HL-60 (cell line): Measurements from ENCODE around the gene ALDH1L1.

Experiments
- DNase-seq, 2 experiments: peaks; one replicate each; pipeline ENCODE4 v3.0.0-alpha.2; 2010 to 2020; ENCODE audit warnings: low read depth in 1 of 2, low spot score in 1 of 2
- H3K27ac ChIP-seq: fragments of 250-450 bp; sonication (Bioruptor Pico); replicated peaks from 2 replicates; pipeline ENCODE4 v1.5.1; 2020; ENCODE audit warnings: mild to moderate bottlenecking, moderate library complexity
- H3K27me3 ChIP-seq: fragments of 250-450 bp; sonication (Bioruptor Pico); 2 replicates; pipeline ENCODE4 v1.5.1; 2021; ENCODE audit warnings: mild to moderate bottlenecking, moderate library complexity; ENCODE audit not compliant: insufficient read depth, poor library complexity, severe bottlenecking
- H3K4me3 ChIP-seq: replicated peaks from 2 replicates; pipeline ENCODE4 v1.5.1; 2011; ENCODE audit warnings: mild to moderate bottlenecking, control low read depth, low read length; ENCODE audit not compliant: insufficient read depth
- GABPA ChIP-seq: IDR thresholded peaks from 2 replicates; pipeline ENCODE4 v1.6.1; 2012; ENCODE audit warnings: low read depth
- POLR2AphosphoS5 ChIP-seq: IDR thresholded peaks from 2 replicates; pipeline ENCODE4 v1.6.1; 2012; ENCODE audit warnings: low read depth
- SPI1 ChIP-seq: IDR thresholded peaks from 2 replicates; pipeline ENCODE4 v1.6.1; 2012; ENCODE audit warnings: low read depth, mild to moderate bottlenecking, borderline replicate concordance
- TF ChIP-seq, protein P1 (sequence below): IDR thresholded peaks from 2 replicates; pipeline ENCODE4 v1.6.1; 2012; ENCODE audit warnings: low read depth; ENCODE audit not compliant: insufficient replicate concordance
- TF ChIP-seq, protein P2 (sequence below): IDR thresholded peaks from one replicate; pipeline ENCODE4 v1.5.1; 2011; ENCODE audit warnings: low read length, control low read depth, inconsistent platforms; ENCODE audit not compliant: insufficient read depth

ALDH1L1 gene

DNA sequence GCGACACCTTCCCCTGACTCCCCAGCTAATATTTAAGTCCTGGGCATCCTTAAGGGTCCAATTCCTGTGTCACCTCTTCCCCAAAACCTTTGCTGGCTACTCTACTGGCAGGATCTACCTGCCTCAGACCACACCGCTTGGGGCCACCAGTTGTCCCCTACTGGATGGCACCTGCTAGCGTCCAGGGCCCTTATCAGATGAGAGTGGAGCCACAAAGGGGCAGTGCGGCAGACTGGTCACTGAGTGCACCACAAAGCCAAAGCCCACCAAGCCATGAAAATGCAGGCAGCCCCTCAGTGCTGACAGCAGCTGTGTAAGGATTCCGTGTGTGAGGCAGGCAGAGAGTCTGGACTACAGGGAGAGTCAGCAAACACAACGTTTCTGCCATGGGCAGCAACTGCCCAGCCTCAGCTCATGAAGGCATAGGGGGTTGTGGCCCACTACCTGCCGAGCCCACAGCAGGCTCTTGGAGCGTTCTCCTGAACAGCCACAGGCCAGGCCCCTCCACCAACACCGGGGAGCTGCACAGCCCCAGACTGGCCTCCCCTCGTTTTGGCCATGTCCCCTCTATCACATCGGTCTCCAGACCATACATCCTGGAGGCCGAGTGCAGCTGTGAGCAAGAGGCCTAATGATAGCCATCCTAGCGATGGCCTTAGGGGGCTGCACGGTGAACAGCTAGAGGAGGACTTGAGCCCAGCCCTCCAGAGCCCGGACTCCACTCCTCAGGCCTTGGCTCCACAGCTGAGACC is 32.3 kb downstream of the ALDH1L1 start:
- Histone ChIP-seq H3K27ac (no peak overlapping the region), H3K4me3 (no peak overlapping the region), H3K27me3 (no peaks in the 10 kb centered on the region)
- DNase-seq: no peak
- TF ChIP-seq SPI1 (no peak), GABPA (no peak)
- TF ChIP-seq, protein P1, sequence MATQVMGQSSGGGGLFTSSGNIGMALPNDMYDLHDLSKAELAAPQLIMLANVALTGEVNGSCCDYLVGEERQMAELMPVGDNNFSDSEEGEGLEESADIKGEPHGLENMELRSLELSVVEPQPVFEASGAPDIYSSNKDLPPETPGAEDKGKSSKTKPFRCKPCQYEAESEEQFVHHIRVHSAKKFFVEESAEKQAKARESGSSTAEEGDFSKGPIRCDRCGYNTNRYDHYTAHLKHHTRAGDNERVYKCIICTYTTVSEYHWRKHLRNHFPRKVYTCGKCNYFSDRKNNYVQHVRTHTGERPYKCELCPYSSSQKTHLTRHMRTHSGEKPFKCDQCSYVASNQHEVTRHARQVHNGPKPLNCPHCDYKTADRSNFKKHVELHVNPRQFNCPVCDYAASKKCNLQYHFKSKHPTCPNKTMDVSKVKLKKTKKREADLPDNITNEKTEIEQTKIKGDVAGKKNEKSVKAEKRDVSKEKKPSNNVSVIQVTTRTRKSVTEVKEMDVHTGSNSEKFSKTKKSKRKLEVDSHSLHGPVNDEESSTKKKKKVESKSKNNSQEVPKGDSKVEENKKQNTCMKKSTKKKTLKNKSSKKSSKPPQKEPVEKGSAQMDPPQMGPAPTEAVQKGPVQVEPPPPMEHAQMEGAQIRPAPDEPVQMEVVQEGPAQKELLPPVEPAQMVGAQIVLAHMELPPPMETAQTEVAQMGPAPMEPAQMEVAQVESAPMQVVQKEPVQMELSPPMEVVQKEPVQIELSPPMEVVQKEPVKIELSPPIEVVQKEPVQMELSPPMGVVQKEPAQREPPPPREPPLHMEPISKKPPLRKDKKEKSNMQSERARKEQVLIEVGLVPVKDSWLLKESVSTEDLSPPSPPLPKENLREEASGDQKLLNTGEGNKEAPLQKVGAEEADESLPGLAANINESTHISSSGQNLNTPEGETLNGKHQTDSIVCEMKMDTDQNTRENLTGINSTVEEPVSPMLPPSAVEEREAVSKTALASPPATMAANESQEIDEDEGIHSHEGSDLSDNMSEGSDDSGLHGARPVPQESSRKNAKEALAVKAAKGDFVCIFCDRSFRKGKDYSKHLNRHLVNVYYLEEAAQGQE: no peak
- TF ChIP-seq, protein P2, sequence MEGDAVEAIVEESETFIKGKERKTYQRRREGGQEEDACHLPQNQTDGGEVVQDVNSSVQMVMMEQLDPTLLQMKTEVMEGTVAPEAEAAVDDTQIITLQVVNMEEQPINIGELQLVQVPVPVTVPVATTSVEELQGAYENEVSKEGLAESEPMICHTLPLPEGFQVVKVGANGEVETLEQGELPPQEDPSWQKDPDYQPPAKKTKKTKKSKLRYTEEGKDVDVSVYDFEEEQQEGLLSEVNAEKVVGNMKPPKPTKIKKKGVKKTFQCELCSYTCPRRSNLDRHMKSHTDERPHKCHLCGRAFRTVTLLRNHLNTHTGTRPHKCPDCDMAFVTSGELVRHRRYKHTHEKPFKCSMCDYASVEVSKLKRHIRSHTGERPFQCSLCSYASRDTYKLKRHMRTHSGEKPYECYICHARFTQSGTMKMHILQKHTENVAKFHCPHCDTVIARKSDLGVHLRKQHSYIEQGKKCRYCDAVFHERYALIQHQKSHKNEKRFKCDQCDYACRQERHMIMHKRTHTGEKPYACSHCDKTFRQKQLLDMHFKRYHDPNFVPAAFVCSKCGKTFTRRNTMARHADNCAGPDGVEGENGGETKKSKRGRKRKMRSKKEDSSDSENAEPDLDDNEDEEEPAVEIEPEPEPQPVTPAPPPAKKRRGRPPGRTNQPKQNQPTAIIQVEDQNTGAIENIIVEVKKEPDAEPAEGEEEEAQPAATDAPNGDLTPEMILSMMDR: no peak

DNA sequence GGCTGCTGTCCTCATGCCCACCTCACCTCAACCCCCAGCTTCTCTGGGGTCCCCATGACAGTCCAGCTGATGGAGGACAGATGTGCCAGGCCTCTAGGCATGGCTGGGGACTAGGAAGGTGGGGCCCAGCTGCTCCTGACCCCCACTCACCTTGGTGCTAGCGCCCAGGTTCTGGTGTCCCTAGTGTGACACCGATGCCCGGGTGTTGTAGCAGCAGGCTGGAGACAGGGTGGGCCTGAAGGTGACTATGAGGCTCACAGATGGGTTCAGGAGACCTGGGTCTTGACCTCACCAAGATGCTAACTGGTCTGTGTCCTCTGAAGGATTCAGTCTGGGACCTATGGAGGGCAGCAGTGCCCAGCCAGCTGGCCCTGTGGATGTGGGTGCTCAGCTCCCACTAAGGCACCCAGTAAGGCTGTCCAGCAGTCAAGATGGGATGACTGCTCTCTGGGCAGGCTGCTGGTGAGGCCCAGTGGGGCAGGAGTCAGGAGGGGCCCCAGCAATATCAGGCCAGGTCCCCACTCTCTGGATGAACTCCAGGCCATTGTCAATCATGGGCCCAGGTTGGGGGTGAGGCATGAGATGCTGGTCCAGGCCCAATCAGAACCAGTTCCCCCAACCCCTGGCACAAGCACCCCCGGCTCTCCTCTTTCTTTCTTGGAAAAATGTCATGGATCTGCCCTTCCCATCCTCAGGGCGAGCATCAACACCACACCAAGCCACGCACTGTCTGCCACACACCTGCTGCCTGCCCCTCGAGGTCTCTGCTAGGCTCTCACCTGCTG is 33.0 kb downstream of the ALDH1L1 start:
- TF ChIP-seq GABPA (no peak), POLR2AphosphoS5 (no peak), SPI1 (no peak)
- TF ChIP-seq, protein P1: no peak
- TF ChIP-seq, protein P2: no peak
- H3K4me3 ChIP-seq: no peak overlapping the region
- DNase-seq: no peak
- peaks cover 1% of the 10 kb centered on the region for H3K27me3 ChIP-seq
- H3K27ac ChIP-seq: no peak overlapping the region

DNA sequence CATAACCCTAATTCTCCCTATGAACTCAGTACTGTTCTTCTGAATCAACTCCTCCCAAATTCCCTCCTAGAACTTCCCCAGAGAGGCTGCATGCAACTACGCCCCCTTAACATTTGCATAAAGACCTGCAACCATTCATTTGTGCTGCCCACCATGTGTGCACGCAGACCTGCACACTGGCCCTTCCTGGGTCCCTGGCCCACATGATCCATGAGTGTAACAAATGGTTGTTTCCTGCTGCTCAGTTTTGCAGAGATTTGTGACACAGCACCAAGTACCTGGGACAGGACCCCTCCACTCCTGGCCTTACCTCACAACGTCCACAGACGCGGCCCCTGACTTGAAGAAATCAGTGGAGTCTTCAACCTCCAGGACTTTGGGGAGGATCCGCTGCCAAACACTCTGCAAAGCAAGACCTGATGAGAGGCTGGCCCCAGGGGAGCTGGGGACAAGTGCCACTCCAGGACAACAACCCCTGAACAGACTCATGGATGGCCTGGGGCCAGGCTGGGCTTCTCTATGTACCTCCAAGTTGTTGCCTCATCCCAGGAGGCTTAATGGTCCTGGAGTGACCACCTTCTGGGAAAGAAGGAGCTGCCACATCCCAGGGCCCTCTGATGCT is 33.8 kb downstream of the ALDH1L1 start:
- TF ChIP-seq POLR2AphosphoS5 (no peak), SPI1 (no peak), GABPA (no peak)
- TF ChIP-seq, protein P2: no peak
- TF ChIP-seq, protein P1: no peak
- Histone ChIP-seq H3K27ac (no peak overlapping the region), H3K27me3 (peaks cover 2% of the 10 kb centered on the region), H3K4me3 (no peak overlapping the region)
- DNase-seq: no peak
